ENCODE measurements around the gene PIERCE2.
"Not testable (repeated sequence)": the region's sequence is repeated elsewhere in the genome, so short reads cannot be mapped to it uniquely, and the experiment has no call there.

The PIERCE2 gene

DNA sequence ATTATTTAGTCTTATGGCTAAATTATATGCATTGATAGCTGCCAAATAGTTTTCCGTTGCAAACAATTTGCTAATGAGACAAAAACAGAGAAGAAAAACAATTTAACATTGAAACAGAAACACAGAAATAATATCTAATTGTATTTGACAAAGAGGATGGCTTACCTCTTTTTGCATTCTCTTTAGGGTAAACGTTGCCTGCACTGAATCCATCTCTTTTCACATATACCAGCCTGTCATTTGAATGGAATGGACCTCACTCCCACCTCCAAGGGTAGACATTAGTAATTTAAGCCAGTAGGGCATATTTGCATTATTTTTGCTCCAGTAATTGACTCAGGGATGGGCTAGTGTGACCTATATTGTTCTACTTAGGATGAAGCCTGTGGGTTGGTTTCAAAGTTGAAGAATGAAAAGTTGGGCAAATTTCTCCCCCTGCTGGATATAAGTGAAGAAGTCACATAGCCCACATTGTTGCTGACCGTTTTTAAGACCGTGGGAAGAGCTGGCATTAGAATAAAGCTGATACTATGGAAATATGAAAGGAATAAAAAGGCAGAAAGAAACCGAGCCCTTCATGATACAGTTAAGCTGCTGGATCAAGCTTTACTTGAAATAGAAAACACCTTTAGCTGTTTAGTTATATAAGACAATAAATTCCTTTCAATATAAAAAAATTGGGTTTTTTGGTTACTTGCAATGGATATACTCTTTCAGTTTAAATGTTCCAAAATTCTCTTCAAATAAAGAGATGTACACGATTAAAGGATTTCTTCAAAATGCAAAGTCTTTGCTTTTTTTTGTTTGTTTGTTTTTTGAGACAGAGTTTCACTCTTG, 26.9 kb downstream of the PIERCE2 start:
- DNase-seq = no peak

DNA sequence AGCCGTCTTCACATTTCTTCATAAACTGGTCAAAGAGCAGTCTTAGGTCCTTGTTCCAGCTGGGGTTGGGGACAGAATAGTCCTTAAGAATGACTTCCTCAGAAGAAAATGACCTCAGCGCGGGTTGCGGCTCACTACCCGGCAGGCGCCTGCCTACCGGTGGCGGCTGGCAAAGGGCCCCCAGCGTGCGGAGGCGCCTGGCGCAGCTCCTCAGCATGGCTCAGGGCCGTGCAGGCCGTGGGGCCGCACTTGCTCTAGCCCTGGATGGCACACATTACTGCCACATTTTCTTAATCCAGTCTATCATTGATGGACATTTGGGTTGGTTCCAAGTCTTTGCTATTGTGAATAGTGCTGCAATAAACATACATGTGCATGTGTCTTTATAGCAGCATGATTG, 34.8 kb downstream of the PIERCE2 start:
- DNase-seq = not testable (repeated sequence)

DNA sequence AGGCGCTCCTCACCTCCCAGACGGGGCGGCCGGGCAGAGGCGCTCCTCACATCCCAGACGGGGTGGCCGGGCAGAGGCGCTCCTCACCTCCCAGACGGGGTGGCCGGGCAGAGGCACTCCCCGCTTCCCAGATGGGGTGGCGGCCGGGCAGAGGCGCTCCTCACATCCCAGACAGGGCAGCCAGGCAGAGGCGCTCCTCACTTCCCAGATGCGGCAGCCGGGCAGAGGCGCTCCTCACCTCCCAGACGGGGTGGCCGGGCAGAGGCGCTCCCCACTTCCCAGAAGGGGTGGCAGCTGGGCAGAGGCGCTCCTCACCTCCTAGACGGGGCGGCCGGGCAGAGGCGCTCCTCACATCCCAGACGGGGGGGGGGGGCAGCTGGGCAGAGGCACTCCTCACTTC, 37.6 kb downstream of the PIERCE2 start:
- DNase-seq = not testable (repeated sequence)

DNA sequence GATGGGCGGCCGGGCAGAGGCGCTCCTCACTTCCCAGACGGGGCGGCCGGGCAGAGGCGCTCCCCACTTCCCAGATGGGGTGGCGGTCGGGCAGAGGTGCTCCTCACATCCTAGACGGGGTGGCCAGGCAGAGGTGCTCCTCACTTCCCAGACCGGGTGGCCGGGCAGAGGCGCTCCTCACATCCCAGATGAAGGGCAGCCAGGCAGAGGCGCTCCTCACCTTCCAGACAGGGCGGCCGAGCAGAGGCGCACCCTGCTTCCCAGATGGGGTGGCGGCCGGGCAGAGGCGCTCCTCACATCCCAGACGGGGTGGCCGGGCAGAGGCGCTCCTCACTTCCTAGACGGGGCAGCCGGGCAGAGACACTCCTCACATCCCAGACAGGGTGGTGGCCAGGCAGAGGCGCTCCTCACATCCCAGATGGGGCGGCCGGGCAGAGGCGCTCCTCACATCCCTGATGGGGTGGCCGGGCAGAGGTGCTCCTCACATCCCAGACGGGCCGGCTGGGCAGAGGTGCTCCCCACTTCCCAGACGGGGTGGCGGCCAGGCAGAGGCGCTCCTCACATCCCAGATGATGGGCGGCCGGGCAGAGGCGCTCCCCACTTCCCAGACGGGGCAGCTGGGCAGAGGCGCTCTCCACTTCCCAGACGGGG, 38.2 kb downstream of the PIERCE2 start:
- not testable (repeated sequence) for DNase-seq

GRCh38 chr15:55447030-55447394, 38.7 kb downstream of the PIERCE2 start:
- not testable (repeated sequence) for DNase-seq

GRCh38 chr15:55457401-55458022, 49.2 kb downstream of the PIERCE2 start:
- DNase-seq = no peak

GRCh38 chr15:55461447-55461846, 53.2 kb downstream of the PIERCE2 start:
- DNase-seq = no peak

DNA sequence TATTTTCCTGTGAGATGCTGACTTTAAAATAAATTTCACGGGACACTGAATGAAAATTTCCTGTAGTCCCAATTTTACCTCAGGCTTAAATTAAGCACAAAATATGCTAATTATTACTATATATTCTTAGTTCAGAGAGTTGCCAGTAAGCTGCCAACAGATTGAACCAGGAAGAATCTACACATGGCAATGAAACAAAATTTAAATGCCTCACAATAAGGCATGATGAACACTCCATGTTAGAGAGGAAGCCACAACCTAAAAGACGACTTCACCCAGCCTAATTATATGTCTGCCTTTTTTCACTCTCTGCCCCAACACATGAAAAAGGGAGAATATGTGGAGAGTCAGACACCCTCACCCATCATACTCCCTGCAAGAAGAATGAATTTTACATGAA, 60.0 kb downstream of the PIERCE2 start:
- DNase-seq = no peak

Measured in left hindlimb (tissue), 1 donor.